ENCODE data around the gene EQTN.

EQTN gene

DNA sequence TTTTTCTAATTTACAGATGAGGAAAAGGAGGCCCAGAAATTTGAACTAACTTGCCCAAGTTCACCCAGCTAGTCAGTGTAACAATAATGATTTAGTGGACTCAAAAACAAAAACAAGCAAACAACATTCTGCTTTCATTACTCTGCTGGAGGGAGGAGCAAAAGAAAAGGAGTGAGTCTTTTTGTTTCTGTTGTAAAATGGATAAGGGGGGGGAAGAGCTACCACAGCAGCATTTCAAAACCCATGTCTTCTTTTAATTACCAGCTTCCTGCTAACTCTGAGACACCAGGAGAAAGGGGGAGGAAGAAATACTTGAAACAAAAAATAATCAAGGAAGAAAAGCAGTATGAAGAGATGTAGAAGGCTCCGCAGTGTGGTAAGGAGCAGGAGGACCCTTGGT lies 39.2 kb upstream of the EQTN start:
- H3K36me3 ChIP-seq (ENCODE audit: insufficient read depth, low read length) = no peaks in the 10 kb centered on the region
- no peak overlapping the region for H3K27ac ChIP-seq (ENCODE audit: low read depth, low read length)
- H2AFZ ChIP-seq (ENCODE audit: low read length, unreplicated experiment) = no peak overlapping the region
- H3K27me3 ChIP-seq (ENCODE audit: insufficient read depth, low read length) = no peaks in the 10 kb centered on the region; the same call in 1 of the 2 replicates
- H3K79me2 ChIP-seq (ENCODE audit: control insufficient read depth, insufficient read depth, low read length, unreplicated experiment) = no peaks in the 10 kb centered on the region
- peaks cover 3% of the 10 kb centered on the region for H3K4me1 ChIP-seq (ENCODE audit: control insufficient read depth, insufficient read depth, low read length, unreplicated experiment)
- H3K4me3 ChIP-seq (ENCODE audit: low read depth, low read length) = no peak overlapping the region

GRCh38 chr9:27335075-27335474 lies 38.1 kb upstream of the EQTN start:
- Histone ChIP-seq H3K36me3 (ENCODE audit: insufficient read depth, low read length) (no peaks in the 10 kb centered on the region), H2AFZ (ENCODE audit: low read length, unreplicated experiment) (no peak overlapping the region), H3K79me2 (ENCODE audit: control insufficient read depth, insufficient read depth, low read length, unreplicated experiment) (no peaks in the 10 kb centered on the region), H3K4me1 (ENCODE audit: control insufficient read depth, insufficient read depth, low read length, unreplicated experiment) (peaks cover 3% of the 10 kb centered on the region), H3K27ac (ENCODE audit: low read depth, low read length) (no peak overlapping the region), H3K27me3 (ENCODE audit: insufficient read depth, low read length) (peaks cover 8% of the 10 kb centered on the region), H3K4me3 (ENCODE audit: low read depth, low read length) (no peak overlapping the region)

DNA sequence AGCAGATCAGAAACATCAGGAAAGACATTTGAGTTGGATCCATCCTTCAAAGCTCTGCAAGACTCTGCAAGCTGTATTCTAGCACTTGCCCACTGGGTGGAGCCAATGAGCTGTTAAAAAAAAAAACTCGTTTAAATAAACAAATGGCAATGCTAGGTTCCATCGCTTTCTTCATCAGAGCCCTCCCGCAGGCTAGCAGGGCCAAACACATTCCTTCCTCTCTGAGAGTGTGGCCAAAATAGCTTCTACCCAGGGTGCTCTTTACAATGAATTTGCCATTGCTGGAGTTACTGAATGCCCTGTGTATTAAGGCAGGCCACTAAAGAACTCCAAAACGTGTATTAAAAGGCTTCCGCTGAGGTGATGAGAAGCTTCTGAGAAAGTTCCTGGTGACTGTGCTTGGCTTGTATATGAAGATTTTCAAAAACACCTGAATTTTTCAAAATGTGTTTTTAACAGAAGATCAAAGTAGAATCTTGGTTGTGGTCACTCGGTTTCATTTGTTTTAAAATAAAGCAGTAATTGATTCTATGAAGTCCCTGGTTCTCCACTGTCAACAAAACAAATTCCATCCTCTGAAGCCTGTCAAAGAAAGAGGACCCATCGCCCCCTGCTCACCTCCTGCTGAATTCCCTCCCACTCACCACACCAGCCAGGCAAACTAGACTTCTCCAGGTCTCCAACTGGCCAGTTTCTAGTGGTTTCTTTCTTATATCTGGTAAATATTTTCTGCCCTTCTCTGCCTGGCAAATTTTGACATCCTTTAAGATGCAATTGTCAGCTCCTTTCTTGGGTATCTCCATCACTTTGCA lies 36.5 kb upstream of the EQTN start:
- H3K27ac ChIP-seq (ENCODE audit: low read depth, low read length) = no peak overlapping the region
- H2AFZ ChIP-seq (ENCODE audit: low read length, unreplicated experiment) = peak overlapping the region; percentile 85
- H3K27me3 ChIP-seq (ENCODE audit: insufficient read depth, low read length) = peaks cover 16% of the 10 kb centered on the region
- peaks cover 3% of the 10 kb centered on the region for H3K4me1 ChIP-seq (ENCODE audit: control insufficient read depth, insufficient read depth, low read length, unreplicated experiment)
- H3K79me2 ChIP-seq (ENCODE audit: control insufficient read depth, insufficient read depth, low read length, unreplicated experiment) = no peaks in the 10 kb centered on the region
- no peaks in the 10 kb centered on the region for H3K36me3 ChIP-seq (ENCODE audit: insufficient read depth, low read length)
- H3K4me3 ChIP-seq (ENCODE audit: low read depth, low read length) = no peak overlapping the region

- Histone ChIP-seq H2AFZ (ENCODE audit: low read length, unreplicated experiment) (no peak overlapping the region), H3K79me2 (ENCODE audit: control insufficient read depth, insufficient read depth, low read length, unreplicated experiment) (no peaks in the 10 kb centered on the region), H3K36me3 (ENCODE audit: insufficient read depth, low read length) (no peaks in the 10 kb centered on the region), H3K27ac (ENCODE audit: low read depth, low read length) (no peak overlapping the region), H3K4me3 (ENCODE audit: low read depth, low read length) (no peak overlapping the region), H3K27me3 (ENCODE audit: insufficient read depth, low read length) (peaks cover 32% of the 10 kb centered on the region), H3K4me1 (ENCODE audit: control insufficient read depth, insufficient read depth, low read length, unreplicated experiment) (peaks cover 3% of the 10 kb centered on the region)
Measured at GRCh38 chr9:27331393-27331792, 34.4 kb upstream of the EQTN start.

DNA sequence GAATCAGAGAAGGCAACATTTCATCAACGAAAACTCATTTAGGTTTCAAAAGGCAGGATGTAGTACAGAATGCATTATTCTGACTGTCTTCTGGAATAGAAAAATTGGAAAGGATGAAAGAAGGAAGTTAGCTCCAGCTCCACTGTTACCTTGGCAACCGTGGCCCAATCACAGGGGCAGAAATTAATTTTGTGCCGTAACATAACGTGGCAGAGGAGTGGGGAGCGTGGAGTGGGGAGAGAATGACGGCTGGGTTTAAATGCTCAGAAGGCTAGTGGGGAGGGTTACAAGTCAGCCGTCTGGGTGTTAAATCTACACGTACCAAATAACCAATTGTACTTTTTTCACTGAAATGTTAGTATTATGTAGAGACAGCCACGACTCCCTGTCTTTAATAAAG lies 32.3 kb upstream of the EQTN start:
- H2AFZ ChIP-seq (ENCODE audit: low read length, unreplicated experiment) = no peak overlapping the region
- no peaks in the 10 kb centered on the region for H3K36me3 ChIP-seq (ENCODE audit: insufficient read depth, low read length)
- H3K79me2 ChIP-seq (ENCODE audit: control insufficient read depth, insufficient read depth, low read length, unreplicated experiment) = no peaks in the 10 kb centered on the region
- H3K27me3 ChIP-seq (ENCODE audit: insufficient read depth, low read length) = peaks cover 47% of the 10 kb centered on the region
- no peak overlapping the region for H3K27ac ChIP-seq (ENCODE audit: low read depth, low read length)
- no peak overlapping the region for H3K4me3 ChIP-seq (ENCODE audit: low read depth, low read length)
- peaks cover 3% of the 10 kb centered on the region for H3K4me1 ChIP-seq (ENCODE audit: control insufficient read depth, insufficient read depth, low read length, unreplicated experiment)

GRCh38 chr9:27328483-27328882 lies 31.5 kb upstream of the EQTN start:
- H3K79me2 ChIP-seq (ENCODE audit: control insufficient read depth, insufficient read depth, low read length, unreplicated experiment) = no peaks in the 10 kb centered on the region
- peaks cover 2% of the 10 kb centered on the region for H3K4me1 ChIP-seq (ENCODE audit: control insufficient read depth, insufficient read depth, low read length, unreplicated experiment)
- no peaks in the 10 kb centered on the region for H3K36me3 ChIP-seq (ENCODE audit: insufficient read depth, low read length)
- H3K27ac ChIP-seq (ENCODE audit: low read depth, low read length) = no peak overlapping the region
- no peak overlapping the region for H3K4me3 ChIP-seq (ENCODE audit: low read depth, low read length)
- H2AFZ ChIP-seq (ENCODE audit: low read length, unreplicated experiment) = no peak overlapping the region
- peaks cover 49% of the 10 kb centered on the region for H3K27me3 ChIP-seq (ENCODE audit: insufficient read depth, low read length)

GRCh38 chr9:27311184-27311583 lies 14.2 kb upstream of the EQTN start:
- Histone ChIP-seq H3K79me2 (ENCODE audit: control insufficient read depth, insufficient read depth, low read length, unreplicated experiment) (no peaks in the 10 kb centered on the region), H3K4me3 (ENCODE audit: low read depth, low read length) (no peak overlapping the region), H2AFZ (ENCODE audit: low read length, unreplicated experiment) (no peak overlapping the region), H3K27me3 (ENCODE audit: insufficient read depth, low read length) (peaks cover 77% of the 10 kb centered on the region), H3K4me1 (ENCODE audit: control insufficient read depth, insufficient read depth, low read length, unreplicated experiment) (no peaks in the 10 kb centered on the region), H3K36me3 (ENCODE audit: insufficient read depth, low read length) (no peaks in the 10 kb centered on the region), H3K27ac (ENCODE audit: low read depth, low read length) (no peak overlapping the region)

DNA sequence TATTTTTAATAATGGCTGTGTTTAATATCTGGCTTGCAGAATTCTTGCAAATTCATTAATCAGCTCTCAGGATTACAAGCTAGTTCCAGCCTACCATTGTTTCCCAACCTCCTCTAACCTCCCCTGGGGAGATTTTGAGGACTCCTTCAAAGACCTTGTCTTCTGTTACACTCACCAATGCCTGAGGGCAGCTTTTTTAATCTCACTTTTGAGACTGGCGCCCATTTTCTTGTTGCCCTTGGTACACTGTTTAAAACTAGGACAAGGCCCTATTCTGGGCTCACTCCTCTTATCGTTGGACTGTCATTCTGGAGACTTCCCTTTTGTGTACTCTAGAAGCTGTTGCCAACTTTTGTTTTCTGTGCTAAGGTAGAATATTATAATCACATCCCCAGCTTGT lies 13.6 kb upstream of the EQTN start:
- Histone ChIP-seq H3K27me3 (ENCODE audit: insufficient read depth, low read length) (peaks cover 83% of the 10 kb centered on the region), H3K79me2 (ENCODE audit: control insufficient read depth, insufficient read depth, low read length, unreplicated experiment) (no peaks in the 10 kb centered on the region), H3K4me3 (ENCODE audit: low read depth, low read length) (no peak overlapping the region), H3K27ac (ENCODE audit: low read depth, low read length) (no peak overlapping the region), H3K36me3 (ENCODE audit: insufficient read depth, low read length) (no peaks in the 10 kb centered on the region), H2AFZ (ENCODE audit: low read length, unreplicated experiment) (no peak overlapping the region), H3K4me1 (ENCODE audit: control insufficient read depth, insufficient read depth, low read length, unreplicated experiment) (no peaks in the 10 kb centered on the region)

GRCh38 chr9:27308691-27309390 lies 11.9 kb upstream of the EQTN start:
- Histone ChIP-seq H3K36me3 (ENCODE audit: insufficient read depth, low read length) (no peaks in the 10 kb centered on the region), H2AFZ (ENCODE audit: low read length, unreplicated experiment) (no peak overlapping the region), H3K4me3 (ENCODE audit: low read depth, low read length) (no peak overlapping the region), H3K79me2 (ENCODE audit: control insufficient read depth, insufficient read depth, low read length, unreplicated experiment) (no peaks in the 10 kb centered on the region), H3K4me1 (ENCODE audit: control insufficient read depth, insufficient read depth, low read length, unreplicated experiment) (no peaks in the 10 kb centered on the region), H3K27ac (ENCODE audit: low read depth, low read length) (no peak overlapping the region), H3K27me3 (ENCODE audit: insufficient read depth, low read length) (peaks cover 79% of the 10 kb centered on the region)

- Histone ChIP-seq H3K4me3 (ENCODE audit: low read depth, low read length) (no peak overlapping the region), H3K36me3 (ENCODE audit: insufficient read depth, low read length) (no peaks in the 10 kb centered on the region), H3K27ac (ENCODE audit: low read depth, low read length) (no peak overlapping the region), H3K79me2 (ENCODE audit: control insufficient read depth, insufficient read depth, low read length, unreplicated experiment) (no peaks in the 10 kb centered on the region), H3K27me3 (ENCODE audit: insufficient read depth, low read length) (peaks cover 56% of the 10 kb centered on the region), H2AFZ (ENCODE audit: low read length, unreplicated experiment) (no peak overlapping the region), H3K4me1 (ENCODE audit: control insufficient read depth, insufficient read depth, low read length, unreplicated experiment) (peaks cover 8% of the 10 kb centered on the region)
Measured at GRCh38 chr9:27304521-27304920, 7.6 kb upstream of the EQTN start.

DNA sequence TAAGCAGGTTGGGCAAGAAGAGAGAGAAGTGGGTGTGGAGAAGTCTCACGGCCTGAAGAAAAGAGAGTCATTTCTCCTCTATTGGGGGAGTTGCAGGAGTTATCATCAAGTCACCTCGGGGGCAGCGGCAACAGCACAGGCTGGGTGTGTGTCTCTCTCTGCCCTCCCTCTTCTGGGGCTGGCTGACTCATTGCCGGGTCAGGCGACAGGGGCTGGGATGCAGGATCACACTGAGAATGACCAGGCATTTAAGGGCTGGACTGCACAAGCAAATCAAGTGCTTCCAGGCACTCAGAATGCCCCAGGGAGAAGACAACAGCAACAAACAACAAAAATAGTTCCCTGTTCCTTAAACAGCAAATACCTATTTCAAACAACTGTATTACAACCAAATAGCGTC lies 6.3 kb upstream of the EQTN start:
- H3K4me3 ChIP-seq (ENCODE audit: low read depth, low read length) = peak overlapping the region; percentile 49; the same call in 1 of the 2 replicates

More for the DNA sequence above, 6.3 kb upstream of the EQTN start:
- Histone ChIP-seq H3K79me2 (ENCODE audit: control insufficient read depth, insufficient read depth, low read length, unreplicated experiment) (no peaks in the 10 kb centered on the region), H3K36me3 (ENCODE audit: insufficient read depth, low read length) (no peaks in the 10 kb centered on the region), H3K27ac (ENCODE audit: low read depth, low read length) (no peak overlapping the region), H3K4me1 (ENCODE audit: control insufficient read depth, insufficient read depth, low read length, unreplicated experiment) (peaks cover 8% of the 10 kb centered on the region), H3K27me3 (ENCODE audit: insufficient read depth, low read length) (peaks cover 47% of the 10 kb centered on the region), H2AFZ (ENCODE audit: low read length, unreplicated experiment) (peak overlapping the region; percentile 80)
